Stimulated activated CD4-positive, alpha-beta T cell treated with anti-CD3 and anti-CD28 coated beads, Interleukin-1b, Interleukin-23, amount 100 ng/mL, for 4 hours (primary cell): ENCODE results near the gene MMAB.

Source experiments
- DNase-seq, 2 donors: peaks; one replicate each; pipeline ENCODE4 v3.0.0-alpha.2; 2020; ENCODE audit warnings: low read depth in 2 of 2

The MMAB gene

GRCh38 chr12:109540526-109541412 is 32.5 kb downstream of the MMAB start:
- no peak for DNase-seq

GRCh38 chr12:109539508-109539907 is 33.8 kb downstream of the MMAB start:
- no peak for DNase-seq

- no peak for DNase-seq
Measured at GRCh38 chr12:109538191-109538863, 35.0 kb downstream of the MMAB start.

- no peak for DNase-seq
Measured at GRCh38 chr12:109537136-109537535, 36.2 kb downstream of the MMAB start.

GRCh38 chr12:109535863-109536250 is 37.4 kb downstream of the MMAB start:
- DNase-seq, result no peak

- DNase-seq, result no peak
Measured at GRCh38 chr12:109535231-109535862, 38.0 kb downstream of the MMAB start.

GRCh38 chr12:109534456-109534855 is 38.8 kb downstream of the MMAB start:
- DNase-seq, result no peak

GRCh38 chr12:109533487-109533740 is 39.9 kb downstream of the MMAB start:
- no peak for DNase-seq

- no peak for DNase-seq
Measured at GRCh38 chr12:109532721-109533486, 40.4 kb downstream of the MMAB start.

GRCh38 chr12:109531411-109531810 is 41.9 kb downstream of the MMAB start:
- no peak for DNase-seq

- DNase-seq, result no peak
Measured at GRCh38 chr12:109529691-109530640, 43.3 kb downstream of the MMAB start.

- DNase-seq, result no peak
Measured at GRCh38 chr12:109527489-109528123, 45.7 kb downstream of the MMAB start.

GRCh38 chr12:109525279-109525585 is 48.1 kb downstream of the MMAB start:
- no peak for DNase-seq

GRCh38 chr12:109524466-109525278 is 48.6 kb downstream of the MMAB start:
- DNase-seq, result no peak

GRCh38 chr12:109523504-109523903 is 49.8 kb downstream of the MMAB start:
- DNase-seq, result no peak

- no peak for DNase-seq
Measured at GRCh38 chr12:109523071-109523470, 50.2 kb downstream of the MMAB start.

GRCh38 chr12:109521831-109522230 is 51.5 kb downstream of the MMAB start:
- no peak for DNase-seq

GRCh38 chr12:109519787-109520186 is 53.5 kb downstream of the MMAB start:
- DNase-seq, result no peak

GRCh38 chr12:109518820-109519665 is 54.3 kb downstream of the MMAB start:
- peak; percentile 34 to 41 for DNase-seq
